CD4-positive, alpha-beta T cell (primary cell): ENCODE results near the gene CCSER2. TPM values are rescaled to one million over a fixed set of nuclear protein-coding genes. Genes with fewer than 3 reads are reported as not detected.

Experiments used
- ATAC-seq: fragments of 200-7000 bp; cut with Tn5 transposase; one replicate; pipeline ENCODE4 v1.10.0; 2022; ENCODE audit warnings: mild to moderate bottlenecking; ENCODE audit not compliant: poor library complexity
- CTCF ChIA-PET: fragments of 350-600 bp; sonication (Branson Sonifier 250); formaldehyde crosslinking; loops from one replicate; lab custom pipeline; 2021; ENCODE audit warnings: antibody characterized with exemption, inconsistent platforms; lab: Charles Lee
- POLR2A ChIA-PET: fragments of 350-600 bp; sonication (Branson Sonifier 250); formaldehyde crosslinking; loops from one replicate; lab custom pipeline; 2021; ENCODE audit warnings: antibody characterized with exemption, inconsistent platforms; lab: Charles Lee
- DNase-seq, 14 experiments: peaks; one replicate each; pipeline ENCODE4 v3.0.0-alpha.2; 2013 to 2020; ENCODE audit warnings: mixed read lengths in 2 of 14
- H3K27ac ChIP-seq, 2 donors: one replicate each; pipeline versions ENCODE4 v1.5.1 to v1.7.0; 2013; ENCODE audit warnings: low read length in 2 of 2, low read depth in 1 of 2, mild to moderate bottlenecking in 1 of 2
- H3K27me3 ChIP-seq, 2 experiments: 1 replicate in 1 of 2; 2 replicates in 1 of 2; pipeline versions ENCODE4 v1.6.1 to v1.7.0; 2013; ENCODE audit warnings: low read length in 2 of 2, control low read depth in 1 of 2, mild to moderate bottlenecking in 1 of 2, moderate library complexity in 1 of 2; ENCODE audit not compliant: insufficient read depth in 2 of 2, control insufficient read depth in 1 of 2
- H3K36me3 ChIP-seq: one replicate; pipeline ENCODE4 v1.6.1; 2013; ENCODE audit warnings: low read length, control low read depth; ENCODE audit not compliant: insufficient read depth
- H3K4me1 ChIP-seq: one replicate; pipeline ENCODE4 v1.6.1; 2013; ENCODE audit warnings: low read length, control low read depth; ENCODE audit not compliant: insufficient read depth
- H3K4me3 ChIP-seq: one replicate; pipeline ENCODE4 v1.5.1; 2013; ENCODE audit warnings: mild to moderate bottlenecking, low read length, moderate library complexity
- H3K9me3 ChIP-seq, 2 experiments: 1 replicate in 1 of 2; 2 replicates in 1 of 2; pipeline versions ENCODE4 v1.6.1 to v1.7.0; 2013; ENCODE audit warnings: low read length in 2 of 2, mild to moderate bottlenecking in 2 of 2, control low read depth in 1 of 2, moderate library complexity in 1 of 2; ENCODE audit not compliant: control insufficient read depth in 1 of 2, insufficient read depth in 1 of 2
- H3K27ac Mint-ChIP-seq: one replicate; pipeline ENCODE4 v1.8.0; 2020; ENCODE audit warnings: mixed read lengths
- H3K27me3 Mint-ChIP-seq: one replicate; pipeline ENCODE4 v1.8.0; 2021; ENCODE audit warnings: mixed read lengths
- H3K36me3 Mint-ChIP-seq: one replicate; pipeline ENCODE4 v1.8.0; 2021; ENCODE audit warnings: low read depth, mixed read lengths
- H3K4me1 Mint-ChIP-seq: one replicate; pipeline ENCODE4 v1.8.0; 2021; ENCODE audit warnings: low read depth, mixed read lengths
- H3K4me3 Mint-ChIP-seq: one replicate; pipeline ENCODE4 v1.8.0; 2020; ENCODE audit warnings: mild to moderate bottlenecking, mixed read lengths
- H3K9me3 Mint-ChIP-seq: one replicate; pipeline ENCODE4 v1.8.0; 2020; ENCODE audit warnings: mixed read lengths
- CTCF ChIP-seq: fragments of 200-600 bp; IDR thresholded peaks from one replicate; pipeline ENCODE4 v1.8.0; 2022; ENCODE audit warnings: antibody characterized with exemption, mild to moderate bottlenecking
- intact Hi-C, 2 experiments: fragments of 100-400 bp; cut with DNase I in 1 of 2; cut with micrococcal nuclease in 1 of 2; formaldehyde crosslinking; loops; one replicate each; pipeline versions ENCODE4 v1.15.1 to v1.9.0; 2023 to 2025; cut with DNase I, micrococcal nuclease
- total RNA-seq, 174 experiments: library from RNA in 2 of 174; stranded (reverse) in 2 of 174; gene quantifications; one replicate each; pipeline ENCODE4 v1.2.3 and lab custom pipeline; 2021 to 2026

CCSER2 gene
- total RNA-seq, 2 experiments from 2014 or later: 134 to 148 TPM

GRCh38 chr10:84517554-84517953 is 189.2 kb downstream of the CCSER2 start:
- ChIA-PET CTCF (no interaction called here), POLR2A (no interaction called here)
- peak overlapping the region; percentile 10 for H3K27ac Mint-ChIP-seq
- H3K27me3 Mint-ChIP-seq: no peaks in the 10 kb centered on the region
- Histone ChIP-seq H3K36me3 (peaks cover 30% of the 10 kb centered on the region), H3K27me3 (no peaks in the 10 kb centered on the region), H3K27ac (no peak overlapping the region), H3K4me1 (no peaks in the 10 kb centered on the region), H3K4me3 (no peak overlapping the region), H3K9me3 (no peaks in the 10 kb centered on the region)
- TF ChIP-seq CTCF: no peak
- intact Hi-C loops: no loop called here
- H3K4me3 Mint-ChIP-seq: no peak overlapping the region
- H3K36me3 Mint-ChIP-seq: peaks cover 47% of the 10 kb centered on the region
- DNase-seq (no peak), ATAC-seq (no peak)
- no peaks in the 10 kb centered on the region for H3K9me3 Mint-ChIP-seq
- no peaks in the 10 kb centered on the region for H3K4me1 Mint-ChIP-seq

GRCh38 chr10:84519235-84519634 is 190.8 kb downstream of the CCSER2 start:
- H3K27me3 Mint-ChIP-seq: no peaks in the 10 kb centered on the region
- H3K27ac Mint-ChIP-seq: no peak overlapping the region
- no peak for ATAC-seq
- TF ChIP-seq CTCF: no peak
- POLR2A ChIA-PET: no interaction called here
- H3K4me1 Mint-ChIP-seq: peaks cover 9% of the 10 kb centered on the region
- H3K27me3 ChIP-seq: no peaks in the 10 kb centered on the region
- no peak overlapping the region for H3K27ac ChIP-seq
- CTCF ChIA-PET: no interaction called here
- H3K9me3 ChIP-seq: no peaks in the 10 kb centered on the region
- H3K4me3 Mint-ChIP-seq: no peak overlapping the region
- peaks cover 19% of the 10 kb centered on the region for H3K36me3 ChIP-seq
- peaks cover 31% of the 10 kb centered on the region for H3K36me3 Mint-ChIP-seq
- no peak for DNase-seq
- no peak overlapping the region for H3K4me3 ChIP-seq
- intact Hi-C loops: no loop called here
- no peaks in the 10 kb centered on the region for H3K9me3 Mint-ChIP-seq
- peaks cover 3% of the 10 kb centered on the region for H3K4me1 ChIP-seq

DNA sequence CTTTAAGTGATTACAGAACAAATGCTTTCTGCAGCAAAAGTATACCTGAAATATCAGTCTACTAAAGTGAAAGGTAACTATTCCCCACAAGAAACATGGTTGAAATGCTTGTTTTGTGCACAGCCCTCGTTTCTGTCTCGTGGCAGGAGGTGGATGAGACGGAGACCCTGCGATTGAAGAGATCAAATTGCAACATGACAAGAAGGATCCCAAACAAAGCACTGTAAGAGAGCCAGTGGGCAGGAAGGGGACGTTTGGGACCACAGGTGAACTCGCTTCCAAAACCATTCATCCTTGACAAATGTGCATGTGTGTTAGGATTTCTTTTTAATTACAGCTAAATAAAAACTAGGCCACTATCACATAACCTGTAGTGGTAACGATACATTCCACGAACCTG is 192.6 kb downstream of the CCSER2 start:
- Histone ChIP-seq H3K27ac (no peak overlapping the region), H3K27me3 (no peaks in the 10 kb centered on the region), H3K36me3 (peaks cover 3% of the 10 kb centered on the region), H3K4me1 (peaks cover 3% of the 10 kb centered on the region), H3K9me3 (peaks cover 6 to 7% of the 10 kb centered on the region in 2 experiments), H3K4me3 (no peak overlapping the region)
- ChIA-PET POLR2A (no interaction called here), CTCF (no interaction called here)
- Mint-ChIP-seq H3K9me3 (no peaks in the 10 kb centered on the region), H3K27me3 (no peaks in the 10 kb centered on the region), H3K4me1 (peaks cover 9% of the 10 kb centered on the region), H3K4me3 (no peak overlapping the region), H3K27ac (peak overlapping the region; percentile 22), H3K36me3 (peaks cover 16% of the 10 kb centered on the region)
- TF ChIP-seq CTCF: no peak
- DNase-seq (no peak), ATAC-seq (no peak)
- intact Hi-C loops: no loop called here
